Chondrocyte (in vitro differentiated cells): Measurements from ENCODE around the gene SCYL1. TPM values are rescaled to one million over a fixed set of nuclear protein-coding genes. Genes with fewer than 3 reads are reported as not detected.
A peak's percentile ranks its signal among the peaks of the same experiment; 100 is the strongest.

Experiments used
- DNase-seq: peaks from one replicate; pipeline ENCODE4 v3.0.0; 2021; ENCODE audit warnings: mixed read lengths, low spot score
- H3K27ac Mint-ChIP-seq: one replicate; pipeline ENCODE4 v1.8.0; 2021; ENCODE audit warnings: mild to moderate bottlenecking, moderate library complexity, mixed read lengths; ENCODE audit not compliant: unreplicated experiment
- H3K27me3 Mint-ChIP-seq: 2 replicates; pipeline ENCODE4 v1.8.0; 2021; ENCODE audit warnings: low read depth, mixed read lengths
- H3K36me3 Mint-ChIP-seq: 2 replicates; pipeline ENCODE4 v1.8.0; 2021; ENCODE audit warnings: low read depth, mixed read lengths
- H3K4me1 Mint-ChIP-seq: 2 replicates; pipeline ENCODE4 v1.8.0; 2021; ENCODE audit warnings: low read depth, mild to moderate bottlenecking, mixed read lengths
- H3K4me3 Mint-ChIP-seq: one replicate; pipeline ENCODE4 v1.8.0; 2021; ENCODE audit warnings: mild to moderate bottlenecking, moderate library complexity, mixed read lengths; ENCODE audit not compliant: unreplicated experiment
- H3K9me3 Mint-ChIP-seq: 2 replicates; pipeline ENCODE4 v1.8.0; 2021; ENCODE audit warnings: low read depth, mixed read lengths
- CTCF ChIP-seq: fragments of 200-600 bp; sonication (generic); IDR thresholded peaks from 2 replicates; pipeline ENCODE4 v1.5.0; 2021; ENCODE audit warnings: antibody characterized with exemption, mild to moderate bottlenecking, moderate library complexity
- total RNA-seq: library from RNA; stranded (reverse); gene quantifications from 3 replicates; pipeline ENCODE4 v1.2.1, GENCODE V29; 2021

SCYL1 gene
- total RNA-seq, 1 donor from 2014 or later = 108 TPM

- no peaks in the 10 kb centered on the region for H3K9me3 Mint-ChIP-seq
- H3K4me3 Mint-ChIP-seq = no peak overlapping the region
- DNase-seq = no peak
- peaks cover 24% of the 10 kb centered on the region for H3K4me1 Mint-ChIP-seq
- H3K27ac Mint-ChIP-seq = peak overlapping the region; percentile 66
- TF ChIP-seq CTCF = no peak
- no peaks in the 10 kb centered on the region for H3K27me3 Mint-ChIP-seq
- peaks cover 12% of the 10 kb centered on the region for H3K36me3 Mint-ChIP-seq
Observed at GRCh38 chr11:65538915-65539743, 14.2 kb downstream of the SCYL1 start.

- Mint-ChIP-seq H3K36me3 (peaks cover 14% of the 10 kb centered on the region), H3K27me3 (no peaks in the 10 kb centered on the region), H3K27ac (peak overlapping the region; percentile 75), H3K9me3 (no peaks in the 10 kb centered on the region), H3K4me3 (peak overlapping the region; percentile 66), H3K4me1 (peaks cover 24% of the 10 kb centered on the region)
- DNase-seq = no peak
- TF ChIP-seq CTCF = peak; percentile 69
Observed at GRCh38 chr11:65539744-65540289, 14.9 kb downstream of the SCYL1 start.

GRCh38 chr11:65540290-65541092, 15.6 kb downstream of the SCYL1 start:
- Mint-ChIP-seq H3K9me3 (no peaks in the 10 kb centered on the region), H3K4me1 (peaks cover 24% of the 10 kb centered on the region), H3K4me3 (peak overlapping the region; percentile 66), H3K36me3 (peaks cover 13% of the 10 kb centered on the region), H3K27ac (peak overlapping the region; percentile 75), H3K27me3 (no peaks in the 10 kb centered on the region)
- peak; percentile 90 for TF ChIP-seq CTCF
- DNase-seq = no peak

- no peak for DNase-seq
Observed at GRCh38 chr11:65541093-65541982, 16.5 kb downstream of the SCYL1 start.

More at GRCh38 chr11:65541093-65541982, 16.5 kb downstream of the SCYL1 start:
- Mint-ChIP-seq H3K4me1 (peaks cover 24% of the 10 kb centered on the region), H3K9me3 (no peaks in the 10 kb centered on the region), H3K4me3 (peak overlapping the region; percentile 66), H3K27me3 (no peaks in the 10 kb centered on the region), H3K36me3 (peaks cover 18% of the 10 kb centered on the region), H3K27ac (peak overlapping the region; percentile 81)
- peak; percentile 63 for TF ChIP-seq CTCF
